ENCODE data around the gene LARP4B. TPM values are rescaled to one million over a fixed set of nuclear protein-coding genes. Genes with fewer than 3 reads are reported as not detected.

LARP4B gene
- total RNA-seq, 1 donor from 2014 or later: 30.8 TPM

GRCh38 chr10:917416-917720 is 14.1 kb downstream of the LARP4B start:
- H3K4me3 ChIP-seq (ENCODE audit: low read length in 3 of 3): no peak overlapping the region
- peaks cover 3 to 8% (median 4%) of the 10 kb centered on the region in 3 donors for H3K4me1 ChIP-seq (ENCODE audit: control insufficient read depth in 3 of 3, insufficient read depth in 3 of 3, low read length in 3 of 3)
- no peaks in the 10 kb centered on the region for H3K9me3 ChIP-seq (ENCODE audit: control insufficient read depth in 3 of 3, low read length in 3 of 3)
- H3K27ac ChIP-seq (ENCODE audit: low read depth, low read length): no peak overlapping the region
- H3K9ac ChIP-seq (ENCODE audit: low read depth in 1 of 3, low read length in 3 of 3): no peak overlapping the region
- H3K27me3 ChIP-seq (ENCODE audit: control insufficient read depth in 3 of 3, insufficient read depth in 3 of 3, low read length in 3 of 3): no peaks in the 10 kb centered on the region
- H3K36me3 ChIP-seq (ENCODE audit: control insufficient read depth in 3 of 3, insufficient read depth in 3 of 3, low read length in 3 of 3): no peaks in the 10 kb centered on the region

- peaks cover 0 to under 1% (median 0%) of the 10 kb centered on the region in 3 donors for H3K36me3 ChIP-seq (ENCODE audit: control insufficient read depth in 3 of 3, insufficient read depth in 3 of 3, low read length in 3 of 3)
- no peak overlapping the region for H3K9ac ChIP-seq (ENCODE audit: low read depth in 1 of 3, low read length in 3 of 3)
- peaks cover 0 to 8% (median 3%) of the 10 kb centered on the region in 3 donors for H3K4me1 ChIP-seq (ENCODE audit: control insufficient read depth in 3 of 3, insufficient read depth in 3 of 3, low read length in 3 of 3)
- no peaks in the 10 kb centered on the region for H3K27me3 ChIP-seq (ENCODE audit: control insufficient read depth in 3 of 3, insufficient read depth in 3 of 3, low read length in 3 of 3)
- H3K9me3 ChIP-seq (ENCODE audit: control insufficient read depth in 3 of 3, low read length in 3 of 3): no peaks in the 10 kb centered on the region
- H3K27ac ChIP-seq (ENCODE audit: low read depth, low read length): no peak overlapping the region
- no peak overlapping the region for H3K4me3 ChIP-seq (ENCODE audit: low read length in 3 of 3)
These were observed 14.6 kb downstream of the LARP4B start for GRCh38 chr10:916716-917415.

DNA sequence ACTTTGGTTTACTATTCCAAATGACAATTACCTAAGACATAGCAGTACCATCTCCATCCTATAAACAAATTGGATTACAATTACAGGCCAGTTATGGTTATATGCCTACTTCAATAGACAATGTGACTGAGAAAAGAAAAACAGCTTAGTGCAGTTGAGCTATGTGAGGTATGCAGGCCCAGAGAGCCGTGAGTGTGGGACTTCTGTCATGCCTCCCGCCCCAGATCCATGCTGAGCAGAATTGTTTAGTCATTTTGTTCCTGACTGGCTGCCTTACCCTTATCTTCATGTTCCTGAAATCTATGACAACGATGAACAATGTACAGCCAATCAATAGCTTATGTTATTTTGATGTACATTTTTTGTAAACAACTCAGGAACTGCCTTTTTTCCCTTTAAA is 21.7 kb downstream of the LARP4B start:
- Histone ChIP-seq H3K27me3 (ENCODE audit: control insufficient read depth in 3 of 3, insufficient read depth in 3 of 3, low read length in 3 of 3) (no peaks in the 10 kb centered on the region), H3K4me1 (ENCODE audit: control insufficient read depth in 3 of 3, insufficient read depth in 3 of 3, low read length in 3 of 3) (peaks cover 0 to 3% (median 2%) of the 10 kb centered on the region in 3 donors), H3K36me3 (ENCODE audit: control insufficient read depth in 3 of 3, insufficient read depth in 3 of 3, low read length in 3 of 3) (peaks cover 0 to 13% (median 3%) of the 10 kb centered on the region in 3 donors), H3K9me3 (ENCODE audit: control insufficient read depth in 3 of 3, low read length in 3 of 3) (no peaks in the 10 kb centered on the region), H3K27ac (ENCODE audit: low read depth, low read length) (no peak overlapping the region), H3K4me3 (ENCODE audit: low read length in 3 of 3) (no peak overlapping the region), H3K9ac (ENCODE audit: low read depth in 1 of 3, low read length in 3 of 3) (no peak overlapping the region)

DNA sequence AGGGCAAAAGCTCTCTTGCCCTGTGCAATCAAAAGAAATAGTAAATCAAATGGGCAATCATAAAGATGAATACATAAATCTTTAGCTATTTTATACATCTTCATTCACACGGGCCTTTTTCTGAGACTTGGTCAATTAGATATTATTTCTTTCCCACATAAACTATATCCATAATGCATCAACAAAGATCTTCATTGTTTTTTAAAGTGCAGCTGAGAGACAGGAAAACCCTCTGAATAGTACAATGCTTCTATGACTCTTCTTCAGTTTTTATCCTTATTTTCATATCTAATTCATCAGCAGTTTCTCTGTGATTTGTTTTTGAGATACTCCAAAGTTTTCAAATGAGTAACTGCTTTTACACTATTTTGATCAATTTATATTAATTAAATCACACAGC is 25.5 kb downstream of the LARP4B start:
- H3K9me3 ChIP-seq (ENCODE audit: control insufficient read depth in 3 of 3, low read length in 3 of 3): no peaks in the 10 kb centered on the region
- H3K27me3 ChIP-seq (ENCODE audit: control insufficient read depth in 3 of 3, insufficient read depth in 3 of 3, low read length in 3 of 3): no peaks in the 10 kb centered on the region
- H3K4me3 ChIP-seq (ENCODE audit: low read length in 3 of 3): no peak overlapping the region
- peaks cover 0 to 6% (median 5%) of the 10 kb centered on the region in 3 donors for H3K36me3 ChIP-seq (ENCODE audit: control insufficient read depth in 3 of 3, insufficient read depth in 3 of 3, low read length in 3 of 3)
- peaks cover 0 to 3% (median 2%) of the 10 kb centered on the region in 3 donors for H3K4me1 ChIP-seq (ENCODE audit: control insufficient read depth in 3 of 3, insufficient read depth in 3 of 3, low read length in 3 of 3)
- no peak overlapping the region for H3K27ac ChIP-seq (ENCODE audit: low read depth, low read length)
- no peak overlapping the region for H3K9ac ChIP-seq (ENCODE audit: low read depth in 1 of 3, low read length in 3 of 3)

- Histone ChIP-seq H3K9me3 (ENCODE audit: control insufficient read depth in 3 of 3, low read length in 3 of 3) (no peaks in the 10 kb centered on the region), H3K4me1 (ENCODE audit: control insufficient read depth in 3 of 3, insufficient read depth in 3 of 3, low read length in 3 of 3) (peaks cover 0 to 3% (median 2%) of the 10 kb centered on the region in 3 donors), H3K27me3 (ENCODE audit: control insufficient read depth in 3 of 3, insufficient read depth in 3 of 3, low read length in 3 of 3) (no peaks in the 10 kb centered on the region), H3K4me3 (ENCODE audit: low read length in 3 of 3) (no peak overlapping the region), H3K27ac (ENCODE audit: low read depth, low read length) (no peak overlapping the region), H3K9ac (ENCODE audit: low read depth in 1 of 3, low read length in 3 of 3) (no peak overlapping the region), H3K36me3 (ENCODE audit: control insufficient read depth in 3 of 3, insufficient read depth in 3 of 3, low read length in 3 of 3) (peaks cover 0 to 6% (median 5%) of the 10 kb centered on the region in 3 donors)
These were observed 26.0 kb downstream of the LARP4B start for GRCh38 chr10:905503-905902.

DNA sequence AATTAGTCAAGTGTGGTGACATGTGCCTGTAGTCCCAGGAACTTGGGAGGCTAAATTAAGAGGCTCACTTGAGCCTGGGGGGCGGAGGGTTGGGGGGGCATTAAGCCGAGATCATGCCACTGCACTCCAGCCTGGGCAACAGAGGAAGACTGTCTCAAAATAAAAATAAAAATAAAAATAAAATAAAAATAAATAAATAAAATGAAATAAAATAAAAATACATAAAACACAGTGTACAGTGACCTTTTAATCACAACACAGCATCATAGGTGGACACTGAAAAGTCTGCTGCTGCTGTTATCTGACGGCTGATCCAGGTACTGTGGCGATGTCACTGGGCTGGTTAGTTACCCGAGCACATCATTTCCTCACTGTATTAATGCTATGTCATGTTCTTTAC is 27.1 kb downstream of the LARP4B start:
- Histone ChIP-seq H3K27ac (ENCODE audit: low read depth, low read length) (no peak overlapping the region), H3K9me3 (ENCODE audit: control insufficient read depth in 3 of 3, low read length in 3 of 3) (no peaks in the 10 kb centered on the region), H3K9ac (ENCODE audit: low read depth in 1 of 3, low read length in 3 of 3) (no peak overlapping the region), H3K4me1 (ENCODE audit: control insufficient read depth in 3 of 3, insufficient read depth in 3 of 3, low read length in 3 of 3) (peaks cover 0 to 3% (median 0%) of the 10 kb centered on the region in 3 donors), H3K4me3 (ENCODE audit: low read length in 3 of 3) (no peak overlapping the region), H3K36me3 (ENCODE audit: control insufficient read depth in 3 of 3, insufficient read depth in 3 of 3, low read length in 3 of 3) (peaks cover 0 to 6% (median 5%) of the 10 kb centered on the region in 3 donors), H3K27me3 (ENCODE audit: control insufficient read depth in 3 of 3, insufficient read depth in 3 of 3, low read length in 3 of 3) (no peaks in the 10 kb centered on the region)

DNA sequence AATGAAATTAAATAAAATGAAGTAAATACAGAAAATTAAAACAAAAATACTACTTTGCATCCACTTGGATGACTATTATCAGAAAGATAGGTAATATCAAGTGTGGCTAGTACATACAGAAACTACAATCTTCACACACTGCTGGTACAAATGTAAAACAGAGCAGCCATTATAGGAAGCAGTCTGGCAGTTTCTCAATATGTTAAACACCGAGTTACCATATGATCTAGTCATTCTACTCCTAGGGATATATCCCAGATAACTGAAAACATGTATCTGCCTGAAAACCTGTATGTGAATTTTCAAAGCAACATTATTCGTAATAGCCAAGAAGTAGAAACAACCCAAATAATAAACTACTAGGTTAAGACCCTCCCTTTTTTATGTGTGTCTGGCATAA is 33.4 kb downstream of the LARP4B start:
- Histone ChIP-seq H3K27ac (ENCODE audit: low read depth, low read length) (no peak overlapping the region), H3K36me3 (ENCODE audit: control insufficient read depth in 3 of 3, insufficient read depth in 3 of 3, low read length in 3 of 3) (no peaks in the 10 kb centered on the region), H3K27me3 (ENCODE audit: control insufficient read depth in 3 of 3, insufficient read depth in 3 of 3, low read length in 3 of 3) (no peaks in the 10 kb centered on the region), H3K9ac (ENCODE audit: low read depth in 1 of 3, low read length in 3 of 3) (no peak overlapping the region), H3K4me3 (ENCODE audit: low read length in 3 of 3) (no peak overlapping the region), H3K9me3 (ENCODE audit: control insufficient read depth in 3 of 3, low read length in 3 of 3) (no peaks in the 10 kb centered on the region), H3K4me1 (ENCODE audit: control insufficient read depth in 3 of 3, insufficient read depth in 3 of 3, low read length in 3 of 3) (peaks cover 0 to 2% (median 0%) of the 10 kb centered on the region in 3 donors)

- no peak overlapping the region for H3K4me3 ChIP-seq (ENCODE audit: low read length in 3 of 3)
- H3K27ac ChIP-seq (ENCODE audit: low read depth, low read length): no peak overlapping the region
- H3K4me1 ChIP-seq (ENCODE audit: control insufficient read depth in 3 of 3, insufficient read depth in 3 of 3, low read length in 3 of 3): peaks cover 0 to 2% (median 0%) of the 10 kb centered on the region in 3 donors
These were observed 34.5 kb downstream of the LARP4B start for GRCh38 chr10:896982-897381.

GRCh38 chr10:895324-895723 is 36.2 kb downstream of the LARP4B start:
- H3K27ac ChIP-seq (ENCODE audit: low read depth, low read length): no peak overlapping the region
- H3K4me3 ChIP-seq (ENCODE audit: low read length in 3 of 3): no peak overlapping the region
- no peaks in the 10 kb centered on the region for H3K36me3 ChIP-seq (ENCODE audit: control insufficient read depth in 3 of 3, insufficient read depth in 3 of 3, low read length in 3 of 3)
- H3K9me3 ChIP-seq (ENCODE audit: control insufficient read depth in 3 of 3, low read length in 3 of 3): no peaks in the 10 kb centered on the region
- H3K9ac ChIP-seq (ENCODE audit: low read depth in 1 of 3, low read length in 3 of 3): no peak overlapping the region
- no peaks in the 10 kb centered on the region for H3K27me3 ChIP-seq (ENCODE audit: control insufficient read depth in 3 of 3, insufficient read depth in 3 of 3, low read length in 3 of 3)
- peaks cover 0 to 2% (median 0%) of the 10 kb centered on the region in 3 donors for H3K4me1 ChIP-seq (ENCODE audit: control insufficient read depth in 3 of 3, insufficient read depth in 3 of 3, low read length in 3 of 3)

More at GRCh38 chr10:896982-897381, 34.5 kb downstream of the LARP4B start:
- Histone ChIP-seq H3K9ac (ENCODE audit: low read depth in 1 of 3, low read length in 3 of 3) (no peak overlapping the region), H3K27me3 (ENCODE audit: control insufficient read depth in 3 of 3, insufficient read depth in 3 of 3, low read length in 3 of 3) (no peaks in the 10 kb centered on the region), H3K9me3 (ENCODE audit: control insufficient read depth in 3 of 3, low read length in 3 of 3) (no peaks in the 10 kb centered on the region), H3K36me3 (ENCODE audit: control insufficient read depth in 3 of 3, insufficient read depth in 3 of 3, low read length in 3 of 3) (no peaks in the 10 kb centered on the region)

GRCh38 chr10:878895-879294 is 52.6 kb downstream of the LARP4B start:
- peaks cover 10 to 21% (median 21%) of the 10 kb centered on the region in 3 donors for H3K4me1 ChIP-seq (ENCODE audit: control insufficient read depth in 3 of 3, insufficient read depth in 3 of 3, low read length in 3 of 3)
- peaks cover 14 to 27% (median 15%) of the 10 kb centered on the region in 3 donors for H3K36me3 ChIP-seq (ENCODE audit: control insufficient read depth in 3 of 3, insufficient read depth in 3 of 3, low read length in 3 of 3)
- H3K4me3 ChIP-seq (ENCODE audit: low read length in 3 of 3): no peak overlapping the region
- H3K9me3 ChIP-seq (ENCODE audit: control insufficient read depth in 3 of 3, low read length in 3 of 3): no peaks in the 10 kb centered on the region
- H3K27me3 ChIP-seq (ENCODE audit: control insufficient read depth in 3 of 3, insufficient read depth in 3 of 3, low read length in 3 of 3): no peaks in the 10 kb centered on the region
- H3K9ac ChIP-seq (ENCODE audit: low read depth in 1 of 3, low read length in 3 of 3): no peak overlapping the region
- no peak overlapping the region for H3K27ac ChIP-seq (ENCODE audit: low read depth, low read length)

Data from skeletal muscle tissue (tissue), 4 donors.